Measurements from ENCODE around the gene RAD51B. TPM values are rescaled to one million over a fixed set of nuclear protein-coding genes. Genes with fewer than 3 reads are reported as not detected.

The RAD51B gene
- total RNA-seq, 4 donors from 2014 or later, result 5.0 to 31.8 (median 20.6) TPM

DNA sequence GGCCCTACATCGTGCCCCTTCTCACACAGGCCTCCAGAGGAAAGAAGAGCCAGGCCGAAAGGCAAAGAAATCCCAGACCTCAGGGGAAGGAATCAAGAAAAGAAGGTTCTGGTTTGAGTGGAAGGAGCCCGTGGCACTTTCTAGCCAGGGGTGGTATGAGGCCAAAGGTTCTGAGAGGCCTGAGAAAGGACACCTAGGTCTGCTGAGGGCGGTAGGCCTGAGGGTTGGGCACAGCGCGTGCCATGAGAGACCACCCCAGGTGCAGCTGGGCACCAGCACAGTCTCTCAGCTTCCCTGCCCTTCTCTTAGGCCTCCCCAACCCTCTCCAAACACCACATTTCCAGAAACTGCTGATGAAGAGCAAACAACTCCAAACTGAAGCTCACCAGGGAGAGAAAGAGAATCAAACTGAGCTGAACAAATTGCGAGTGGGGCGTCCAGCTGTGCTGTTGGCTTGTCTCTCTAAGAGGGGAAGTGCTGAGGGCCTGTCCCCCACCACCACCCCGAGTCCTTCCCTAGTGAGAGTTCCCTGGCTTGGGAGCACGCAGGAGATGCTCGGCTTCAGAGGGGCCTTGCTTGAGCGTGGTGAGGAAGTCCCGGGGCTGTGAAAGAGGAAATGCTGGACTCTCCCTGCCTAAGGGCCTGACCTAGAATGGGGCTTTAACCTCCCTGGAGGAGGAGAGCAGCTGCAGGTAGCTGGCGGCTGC lies 788.4 kb downstream of the RAD51B start:
- H3K4me1 ChIP-seq, result peaks cover 22 to 55% (median 29%) of the 10 kb centered on the region in 4 donors
- no peak for TF ChIP-seq CTCF (IDR thresholded peaks at IDR 0.05)
- TF ChIP-seq POLR2AphosphoS5 (IDR thresholded peaks at IDR 0.05), result no peak
- no peak for TF ChIP-seq EP300 (IDR thresholded peaks at IDR 0.05; ENCODE audit: low read depth)
- TF ChIP-seq POLR2A (IDR thresholded peaks at IDR 0.05), result no peak

GRCh38 chr14:68608574-68608962 lies 789.0 kb downstream of the RAD51B start:
- Histone ChIP-seq H3K27me3 (no peaks in the 10 kb centered on the region), H3K4me3 (no peak overlapping the region), H3K27ac (peak overlapping the region; percentile 76 to 82 (median 79)), H3K9me3 (no peaks in the 10 kb centered on the region), H3K36me3 (no peaks in the 10 kb centered on the region), H3K4me1 (peaks cover 22 to 49% (median 29%) of the 10 kb centered on the region in 4 donors)
- in situ Hi-C loops (cut with MboI; ENCODE audit: low pct_ligation_motif_present in 1 of 4, low pct_unique_long_range_greater_than_20kb in 1 of 4, low sequenced_read_pairs in 3 of 4), result no loop called here
- WGBS, 2 donors (ENCODE audit: low coverage in 1 of 2), result 94% methylated on average over 4 of the region's 4 CpGs; no CpG with 5 or more reads in 1 of the 2 donors
- TF ChIP-seq POLR2AphosphoS5 (IDR thresholded peaks at IDR 0.05), result no peak
- no peak for TF ChIP-seq CTCF (IDR thresholded peaks at IDR 0.05)
- TF ChIP-seq EP300 (IDR thresholded peaks at IDR 0.05; ENCODE audit: low read depth), result no peak
- no peak for TF ChIP-seq POLR2A (IDR thresholded peaks at IDR 0.05)
- intact Hi-C loops (cut with DNase I; ENCODE audit: low total_unique reads), result loop anchor here (1.0 kb wide), 1 partner anchor 41 kb away; no protein-coding TSS in a partner anchor
- DNase-seq, result no peak

More for the DNA sequence above, 788.4 kb downstream of the RAD51B start:
- in situ Hi-C loops (cut with MboI; ENCODE audit: low pct_ligation_motif_present in 1 of 4, low pct_unique_long_range_greater_than_20kb in 1 of 4, low sequenced_read_pairs in 3 of 4), result no loop called here
- peak; percentile 35 for DNase-seq
- intact Hi-C loops (cut with DNase I; ENCODE audit: low total_unique reads), result loop anchor here (1.0 kb wide), 1 partner anchor 41 kb away; no protein-coding TSS in a partner anchor
- Histone ChIP-seq H3K27me3 (no peaks in the 10 kb centered on the region), H3K4me3 (no peak overlapping the region), H3K27ac (peak overlapping the region; percentile 76 to 82 (median 79)), H3K9me3 (no peaks in the 10 kb centered on the region), H3K36me3 (no peaks in the 10 kb centered on the region)
- WGBS, 2 donors (ENCODE audit: low coverage in 1 of 2), result 20 to 74% methylated on average over 2 to 14 of the region's 14 CpGs

DNA sequence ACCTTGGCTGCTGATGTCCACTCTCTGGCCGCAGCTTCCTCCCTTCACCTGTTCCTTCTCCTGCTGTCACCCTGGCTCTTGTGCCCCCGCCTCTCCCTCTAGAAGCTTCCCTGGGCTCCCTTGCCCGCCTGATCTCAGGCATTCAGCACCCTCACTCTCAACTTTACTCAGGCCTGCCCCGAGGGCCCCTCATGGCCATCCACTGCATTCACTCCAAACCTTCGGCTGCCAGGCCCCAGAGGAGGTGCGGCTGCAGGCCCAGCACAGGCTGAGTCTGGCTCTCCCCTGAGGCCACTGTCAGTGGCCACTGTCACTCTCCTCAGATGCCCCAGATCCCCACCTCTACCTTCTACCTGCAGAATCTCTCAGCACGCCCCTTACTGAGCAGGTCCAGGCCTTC lies 789.4 kb downstream of the RAD51B start:
- Histone ChIP-seq H3K4me3 (no peak overlapping the region), H3K27me3 (no peaks in the 10 kb centered on the region), H3K4me1 (peaks cover 22 to 46% (median 29%) of the 10 kb centered on the region in 4 donors), H3K27ac (peak overlapping the region; percentile 76 to 82 (median 79)), H3K9me3 (peaks cover 3 to 4% of the 10 kb centered on the region in 2 donors), H3K36me3 (no peaks in the 10 kb centered on the region)
- 92% methylated on average over 6 to 7 of the region's 7 CpGs for WGBS, 2 donors (ENCODE audit: low coverage in 1 of 2)
- in situ Hi-C loops (cut with MboI; ENCODE audit: low pct_ligation_motif_present in 1 of 4, low pct_unique_long_range_greater_than_20kb in 1 of 4, low sequenced_read_pairs in 3 of 4) (no loop called here), intact Hi-C loops (cut with DNase I; ENCODE audit: low total_unique reads) (no loop called here)
- no peak for TF ChIP-seq EP300 (IDR thresholded peaks at IDR 0.05; ENCODE audit: low read depth)
- no peak for TF ChIP-seq CTCF (IDR thresholded peaks at IDR 0.05)
- TF ChIP-seq POLR2AphosphoS5 (IDR thresholded peaks at IDR 0.05), result no peak
- TF ChIP-seq POLR2A (IDR thresholded peaks at IDR 0.05), result no peak
- DNase-seq, result no peak

GRCh38 chr14:68610251-68610793 lies 790.7 kb downstream of the RAD51B start:
- intact Hi-C loops (cut with DNase I; ENCODE audit: low total_unique reads), result no loop called here
- Histone ChIP-seq H3K36me3 (no peaks in the 10 kb centered on the region), H3K27me3 (no peaks in the 10 kb centered on the region), H3K4me1 (peaks cover 22 to 46% (median 29%) of the 10 kb centered on the region in 4 donors), H3K27ac (no peak overlapping the region), H3K9me3 (peaks cover 11 to 15% of the 10 kb centered on the region in 2 donors), H3K4me3 (no peak overlapping the region)
- in situ Hi-C loops (cut with MboI; ENCODE audit: low pct_ligation_motif_present in 1 of 4, low pct_unique_long_range_greater_than_20kb in 1 of 4, low sequenced_read_pairs in 3 of 4), result no loop called here
- TF ChIP-seq POLR2A (IDR thresholded peaks at IDR 0.05) (no peak), EP300 (IDR thresholded peaks at IDR 0.05; ENCODE audit: low read depth) (no peak)
- 93% methylated on average over 3 to 8 of the region's 8 CpGs for WGBS, 2 donors (ENCODE audit: low coverage in 1 of 2)
- no peak for DNase-seq
